Smooth muscle cell (in vitro differentiated cells): Measurements from ENCODE around the gene CHST11. TPM values are rescaled to one million over a fixed set of nuclear protein-coding genes. Genes with fewer than 3 reads are reported as not detected.
"Not testable (repeated sequence)": the region's sequence is repeated elsewhere in the genome, so short reads cannot be mapped to it uniquely, and the experiment has no call there.

ENCODE experiments used
- DNase-seq: peaks from one replicate; lab custom pipeline; 2025; ENCODE audit not compliant: unreplicated experiment; lab: John Stamatoyannopoulos, UW
- H2AFZ ChIP-seq: fragments of 200-600 bp; sonication (generic); 2 replicates; pipeline ENCODE4 v1.6.0; 2016; ENCODE audit warnings: antibody characterized with exemption, low read depth, mild to moderate bottlenecking
- H3F3A ChIP-seq: fragments of 200-600 bp; sonication (generic); 2 replicates; pipeline ENCODE4 v1.6.0; 2017; ENCODE audit warnings: antibody characterized with exemption, low read depth
- H3K27ac ChIP-seq: fragments of 200-600 bp; sonication (generic); 2 replicates; pipeline ENCODE4 v1.5.1; 2016; ENCODE audit warnings: low read depth, mild to moderate bottlenecking
- H3K27me3 ChIP-seq: fragments of 200-600 bp; sonication (generic); 2 replicates; pipeline ENCODE4 v1.6.1; 2016; ENCODE audit warnings: low read depth, mild to moderate bottlenecking
- H3K36me3 ChIP-seq: fragments of 200-600 bp; sonication (generic); 2 replicates; pipeline ENCODE4 v1.5.1; 2016; ENCODE audit warnings: low read depth
- H3K4me1 ChIP-seq: fragments of 200-600 bp; sonication (generic); 2 replicates; pipeline ENCODE4 v1.5.1; 2016; ENCODE audit warnings: low read depth
- H3K4me2 ChIP-seq: fragments of 200-600 bp; sonication (generic); 2 replicates; pipeline ENCODE4 v1.6.0; 2016; ENCODE audit warnings: mild to moderate bottlenecking
- H3K4me3 ChIP-seq: fragments of 200-600 bp; sonication (generic); 2 replicates; pipeline ENCODE4 v1.5.1; 2016; ENCODE audit warnings: mild to moderate bottlenecking
- H3K79me2 ChIP-seq: fragments of 200-600 bp; sonication (generic); 2 replicates; pipeline ENCODE4 v1.6.0; 2016; ENCODE audit warnings: low read depth, mild to moderate bottlenecking
- H3K9ac ChIP-seq: fragments of 200-600 bp; sonication (generic); 2 replicates; pipeline ENCODE4 v1.6.0; 2016; ENCODE audit warnings: low read depth
- H3K9me3 ChIP-seq: fragments of 200-600 bp; sonication (generic); replicated peaks from 2 replicates; pipeline ENCODE4 v1.5.1; 2016; ENCODE audit warnings: low read depth
- H4K20me1 ChIP-seq: fragments of 200-600 bp; sonication (generic); 2 replicates; pipeline ENCODE4 v1.6.0; 2016; ENCODE audit warnings: low read depth
- WGBS: methylation state at CpG from one replicate; pipeline ENCODE4 v1.1.7; 2016; ENCODE audit warnings: low lambda C conversion rate; 5-methylcytosine and 5-hydroxymethylcytosine counted together
- polyA plus RNA-seq: library from polyadenylated mRNA; unstranded; fragments of >200 nt; fragmentation: Nextera tagmentation; extraction: Ambion mirVana; gene quantifications from 2 replicates; pipeline ENCODE4 v1.2.1, GENCODE V29; 2016
- total RNA-seq: library from RNA; depleted of rRNA; stranded (reverse); fragments of >200 nt; gene quantifications from 2 replicates; pipeline ENCODE4 v1.2.3, GENCODE V29; 2014
- TF ChIP-seq, protein P1 (sequence below): fragments of 200-600 bp; sonication (generic); IDR thresholded peaks from 2 replicates; pipeline ENCODE4 v1.5.1; 2017; ENCODE audit warnings: borderline replicate concordance, mild to moderate bottlenecking, antibody characterized with exemption; ENCODE audit not compliant: insufficient read depth, poor library complexity, severe bottlenecking

Gene CHST11
- total and polyA plus RNA-seq, 2 experiments from 2014 or later: 6.9 to 10.2 TPM

DNA sequence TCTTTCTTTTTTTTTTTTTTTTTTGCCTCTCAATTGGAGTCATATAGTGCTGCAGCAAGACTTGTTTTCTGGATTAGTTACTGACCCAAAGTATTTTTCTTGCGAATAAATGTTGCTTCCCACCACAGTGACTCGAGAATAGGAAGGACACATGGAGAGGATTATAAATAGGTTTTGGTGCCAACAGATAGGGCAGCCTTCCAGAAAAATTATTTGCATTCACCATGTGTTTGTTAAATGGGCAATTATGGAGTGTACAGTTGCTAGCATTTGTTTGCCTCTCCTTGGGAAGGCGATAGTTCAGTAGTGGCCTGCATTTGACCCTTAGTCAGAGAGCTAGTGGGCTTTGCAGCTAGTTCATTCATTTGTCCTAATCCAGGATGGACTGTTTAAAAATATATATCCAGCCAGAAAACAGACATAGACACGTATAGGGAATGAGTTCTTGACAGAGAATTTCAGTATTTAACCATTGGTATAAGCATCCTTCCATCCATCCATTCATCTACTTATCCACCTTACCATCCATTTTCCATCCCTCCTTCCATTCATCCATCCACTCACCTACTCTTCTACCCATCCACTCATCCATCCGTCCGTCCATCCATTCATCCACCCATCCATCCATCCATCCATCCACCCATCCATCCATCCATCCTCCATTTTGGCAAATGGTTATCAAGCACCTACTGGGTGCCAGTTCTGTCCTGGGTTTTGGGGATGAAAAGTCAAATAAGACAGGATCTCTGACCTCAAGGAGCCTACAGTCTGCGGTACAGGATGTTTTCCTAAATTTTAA, 67.5 kb downstream of the CHST11 start:
- Histone ChIP-seq H4K20me1 (peaks cover 22% of the 10 kb centered on the region), H3K36me3 (no peaks in the 10 kb centered on the region), H3K4me2 (no peak overlapping the region), H3K4me3 (no peak overlapping the region), H3K27me3 (no peaks in the 10 kb centered on the region), H3K4me1 (peaks cover 14% of the 10 kb centered on the region), H3F3A (no peaks in the 10 kb centered on the region), H3K9me3 (no peaks in the 10 kb centered on the region), H2AFZ (no peak overlapping the region), H3K27ac (no peak overlapping the region), H3K79me2 (peaks cover 6% of the 10 kb centered on the region), H3K9ac (no peak overlapping the region)
- TF ChIP-seq, protein P1, sequence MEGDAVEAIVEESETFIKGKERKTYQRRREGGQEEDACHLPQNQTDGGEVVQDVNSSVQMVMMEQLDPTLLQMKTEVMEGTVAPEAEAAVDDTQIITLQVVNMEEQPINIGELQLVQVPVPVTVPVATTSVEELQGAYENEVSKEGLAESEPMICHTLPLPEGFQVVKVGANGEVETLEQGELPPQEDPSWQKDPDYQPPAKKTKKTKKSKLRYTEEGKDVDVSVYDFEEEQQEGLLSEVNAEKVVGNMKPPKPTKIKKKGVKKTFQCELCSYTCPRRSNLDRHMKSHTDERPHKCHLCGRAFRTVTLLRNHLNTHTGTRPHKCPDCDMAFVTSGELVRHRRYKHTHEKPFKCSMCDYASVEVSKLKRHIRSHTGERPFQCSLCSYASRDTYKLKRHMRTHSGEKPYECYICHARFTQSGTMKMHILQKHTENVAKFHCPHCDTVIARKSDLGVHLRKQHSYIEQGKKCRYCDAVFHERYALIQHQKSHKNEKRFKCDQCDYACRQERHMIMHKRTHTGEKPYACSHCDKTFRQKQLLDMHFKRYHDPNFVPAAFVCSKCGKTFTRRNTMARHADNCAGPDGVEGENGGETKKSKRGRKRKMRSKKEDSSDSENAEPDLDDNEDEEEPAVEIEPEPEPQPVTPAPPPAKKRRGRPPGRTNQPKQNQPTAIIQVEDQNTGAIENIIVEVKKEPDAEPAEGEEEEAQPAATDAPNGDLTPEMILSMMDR: no peak
- WGBS: 83% methylated on average over 7 of the region's 7 CpGs
- DNase-seq: no peak

GRCh38 chr12:104526320-104526719, 69.6 kb downstream of the CHST11 start:
- WGBS: 39% methylated on average over 4 of the region's 4 CpGs
- no peak overlapping the region for H3K9ac ChIP-seq
- no peak overlapping the region for H2AFZ ChIP-seq
- no peak overlapping the region for H3K4me3 ChIP-seq
- TF ChIP-seq, protein P1: no peak
- H3K27ac ChIP-seq: no peak overlapping the region
- H3K4me2 ChIP-seq: no peak overlapping the region
- H3K9me3 ChIP-seq: no peaks in the 10 kb centered on the region
- peaks cover 14% of the 10 kb centered on the region for H3K4me1 ChIP-seq
- peaks cover 11% of the 10 kb centered on the region for H4K20me1 ChIP-seq
- no peaks in the 10 kb centered on the region for H3K27me3 ChIP-seq
- peaks cover 6% of the 10 kb centered on the region for H3K79me2 ChIP-seq
- DNase-seq: no peak
- H3F3A ChIP-seq: no peaks in the 10 kb centered on the region
- H3K36me3 ChIP-seq: no peaks in the 10 kb centered on the region

- H3K27me3 ChIP-seq: no peaks in the 10 kb centered on the region
- no peak overlapping the region for H3K4me3 ChIP-seq
- TF ChIP-seq, protein P1: no peak
- no peak overlapping the region for H3K27ac ChIP-seq
- no peak overlapping the region for H3K4me2 ChIP-seq
- no peak overlapping the region for H2AFZ ChIP-seq
- peaks cover 8% of the 10 kb centered on the region for H4K20me1 ChIP-seq
- H3K4me1 ChIP-seq: peaks cover 14% of the 10 kb centered on the region
- H3K36me3 ChIP-seq: no peaks in the 10 kb centered on the region
- DNase-seq: no peak
- no peaks in the 10 kb centered on the region for H3F3A ChIP-seq
- no peak overlapping the region for H3K9ac ChIP-seq
- no peaks in the 10 kb centered on the region for H3K9me3 ChIP-seq
- peaks cover 6% of the 10 kb centered on the region for H3K79me2 ChIP-seq
- WGBS: 47% methylated on average over 6 of the region's 6 CpGs
Measured at GRCh38 chr12:104526751-104527150, 70.0 kb downstream of the CHST11 start.

GRCh38 chr12:104527653-104528052, 70.9 kb downstream of the CHST11 start:
- H3K36me3 ChIP-seq, H3K9ac ChIP-seq, H4K20me1 ChIP-seq, H2AFZ ChIP-seq, H3K4me2 ChIP-seq, H3K27me3 ChIP-seq, H3F3A ChIP-seq, H3K27ac ChIP-seq, H3K79me2 ChIP-seq, H3K9me3 ChIP-seq, H3K4me3 ChIP-seq, DNase-seq: not testable (repeated sequence)
- 96% methylated on average over 5 of the region's 5 CpGs for WGBS
- H3K4me1 ChIP-seq: peaks cover 14% of the 10 kb centered on the region
